NT2/D1 (cell line): ENCODE data around the gene CEP89.

Experiments used
- YY1 ChIP-seq: IDR thresholded peaks from 2 replicates; pipeline ENCODE4 v1.6.1; 2011; ENCODE audit not compliant: insufficient read length, insufficient read depth
- ZNF274 ChIP-seq: IDR thresholded peaks from 2 replicates; pipeline ENCODE4 v1.6.1; 2011; ENCODE audit warnings: mild to moderate bottlenecking, low read depth, low read length

- TF ChIP-seq YY1: no peak
- TF ChIP-seq ZNF274: no peak
These were observed 85.5 kb downstream of the CEP89 start for GRCh38 chr19:32886241-32886640.
